Liver (tissue), 9 donors: ENCODE results near the gene INPP5A. TPM values are rescaled to one million over a fixed set of nuclear protein-coding genes. Genes with fewer than 3 reads are reported as not detected.

Source experiments
- DNase-seq: peaks from one replicate; pipeline ENCODE4 v3.0.0-alpha.2; 2017; ENCODE audit warnings: low spot score
- H3K27ac ChIP-seq, 2 donors: one replicate each; pipeline ENCODE4 v1.7.0; 2013; ENCODE audit warnings: inconsistent platforms in 2 of 2, low read length in 2 of 2, control low read depth in 1 of 2, low read depth in 1 of 2, mild to moderate bottlenecking in 1 of 2
- H3K27me3 ChIP-seq, 4 donors: one replicate each; pipeline versions ENCODE4 v1.6.1 to v1.7.0; 2013; ENCODE audit warnings: low read length in 3 of 4, inconsistent platforms in 1 of 4, mild to moderate bottlenecking in 1 of 4, moderate library complexity in 1 of 4; ENCODE audit not compliant: control insufficient read depth in 4 of 4, insufficient read depth in 4 of 4
- H3K36me3 ChIP-seq, 4 donors: one replicate each; pipeline versions ENCODE4 v1.6.1 to v1.7.0; 2013; ENCODE audit warnings: low read length in 3 of 4, mild to moderate bottlenecking in 3 of 4, low read depth in 1 of 4, moderate library complexity in 1 of 4; ENCODE audit not compliant: control insufficient read depth in 4 of 4, insufficient read depth in 3 of 4
- H3K4me1 ChIP-seq, 4 donors: one replicate each; pipeline versions ENCODE4 v1.6.1 to v1.7.0; 2013; ENCODE audit warnings: low read length in 3 of 4, mild to moderate bottlenecking in 3 of 4, moderate library complexity in 1 of 4; ENCODE audit not compliant: control insufficient read depth in 4 of 4, insufficient read depth in 4 of 4
- H3K4me3 ChIP-seq, 3 donors: one replicate each; pipeline versions ENCODE4 v1.6.1 to v1.7.0; 2013; ENCODE audit warnings: low read length in 3 of 3, control low read depth in 1 of 3, low read depth in 1 of 3, mild to moderate bottlenecking in 1 of 3
- H3K9ac ChIP-seq, 2 donors: one replicate each; pipeline ENCODE4 v1.7.0; 2013; ENCODE audit warnings: low read length in 2 of 2, mild to moderate bottlenecking in 2 of 2, moderate library complexity in 2 of 2, control low read depth in 1 of 2, low read depth in 1 of 2
- H3K9me3 ChIP-seq, 4 donors: one replicate each; pipeline versions ENCODE4 v1.6.1 to v1.7.0; 2013; ENCODE audit warnings: low read length in 3 of 4; ENCODE audit not compliant: control insufficient read depth in 4 of 4
- FOXA1 ChIP-seq: IDR thresholded peaks from 2 replicates; pipeline ENCODE4 v1.6.1; 2016; ENCODE audit warnings: antibody characterized with exemption
- FOXA2 ChIP-seq: IDR thresholded peaks from 2 replicates; pipeline ENCODE4 v1.6.1; 2016; ENCODE audit warnings: antibody characterized with exemption
- GABPA ChIP-seq, 2 donors: IDR thresholded peaks in 1 of 2; conservative IDR thresholded peaks in 1 of 2; 2 replicates each; pipeline ENCODE4 v1.6.1; 2016; ENCODE audit warnings: antibody characterized with exemption in 2 of 2, mild to moderate bottlenecking in 1 of 2, moderate library complexity in 1 of 2
- HNF4A ChIP-seq, 2 donors: conservative IDR thresholded peaks; 2 replicates each; pipeline ENCODE4 v1.6.1; 2016; ENCODE audit warnings: antibody characterized with exemption in 2 of 2, mild to moderate bottlenecking in 2 of 2
- HNF4G ChIP-seq: IDR thresholded peaks from 2 replicates; pipeline ENCODE4 v1.6.1; 2016; ENCODE audit warnings: antibody characterized with exemption
- JUND ChIP-seq, 2 donors: IDR thresholded peaks; 2 replicates each; pipeline ENCODE4 v1.6.1; 2016; ENCODE audit warnings: antibody characterized with exemption in 2 of 2
- MAX ChIP-seq: IDR thresholded peaks from 2 replicates; pipeline ENCODE4 v1.6.1; 2016; ENCODE audit warnings: antibody characterized with exemption
- NR2F2 ChIP-seq: IDR thresholded peaks from 2 replicates; pipeline ENCODE4 v1.6.1; 2016; ENCODE audit warnings: antibody characterized with exemption
- RAD21 ChIP-seq, 2 donors: IDR thresholded peaks; 2 replicates each; pipeline ENCODE4 v1.6.1; 2016; ENCODE audit warnings: antibody characterized with exemption in 2 of 2, mild to moderate bottlenecking in 2 of 2
- RXRA ChIP-seq, 2 donors: IDR thresholded peaks; 2 replicates each; pipeline ENCODE4 v1.6.1; 2017 to 2018; ENCODE audit warnings: antibody characterized with exemption in 2 of 2, mild to moderate bottlenecking in 1 of 2
- SP1 ChIP-seq: IDR thresholded peaks from 2 replicates; pipeline ENCODE4 v1.6.1; 2018; ENCODE audit warnings: antibody characterized with exemption, mild to moderate bottlenecking
- TAF1 ChIP-seq: conservative IDR thresholded peaks from 2 replicates; pipeline ENCODE4 v1.6.1; 2016; ENCODE audit warnings: antibody characterized with exemption, mild to moderate bottlenecking
- YY1 ChIP-seq: IDR thresholded peaks from 2 replicates; pipeline ENCODE4 v1.6.1; 2016; ENCODE audit warnings: antibody characterized with exemption, mild to moderate bottlenecking
- WGBS: extraction: QIAGEN DNeasy Blood & Tissue Kit; methylation state at CpG from one replicate; pipeline ENCODE4 v1.1.7; 2013; 5-methylcytosine and 5-hydroxymethylcytosine counted together
- polyA plus RNA-seq, 2 donors: library from polyadenylated mRNA; stranded (reverse) in 1 of 2; unstranded in 1 of 2; fragments of 200-250 nt in 1 of 2; fragments of >200 nt in 1 of 2; fragmentation: Nextera tagmentation in 1 of 2; extraction: Ambion mirVana in 1 of 2; gene quantifications; one replicate each; pipeline versions ENCODE4 v1.2.1 to v1.2.3, GENCODE V29; 2013 to 2015
- total RNA-seq, 2 donors: library from RNA; depleted of rRNA; stranded (reverse); fragments of >200 nt; gene quantifications; one replicate each; pipeline ENCODE4 v1.2.3, GENCODE V29; 2014
- TF ChIP-seq, protein P1 (sequence below): fragments of 150-350 bp; IDR thresholded peaks from 2 replicates; pipeline ENCODE4 v1.5.1; 2017; ENCODE audit warnings: improper control_type of control experiment, low read depth, low read length; ENCODE audit not compliant: missing input control
- TF ChIP-seq, protein P2 (sequence below): IDR thresholded peaks from 2 replicates; pipeline ENCODE4 v1.6.1; 2016; ENCODE audit warnings: antibody characterized with exemption
- TF ChIP-seq, protein P3 (sequence below): IDR thresholded peaks from 2 replicates; pipeline ENCODE4 v1.6.1; 2016; ENCODE audit warnings: antibody characterized with exemption, mild to moderate bottlenecking
- donor health status: healthy.
- donor health status: healthy.
- donor health status: healthy.
- donor health status: healthy.
- donor health status: healthy.

The INPP5A gene
- total and polyA plus RNA-seq, 4 donors, result 4.3 to 26.5 (median 10.9) TPM

- 82% methylated on average over 15 of the region's 15 CpGs for WGBS
- Histone ChIP-seq H3K36me3 (no peaks in the 10 kb centered on the region), H3K4me3 (no peak overlapping the region), H3K9ac (no peak overlapping the region), H3K4me1 (no peaks in the 10 kb centered on the region), H3K9me3 (no peaks in the 10 kb centered on the region), H3K27me3 (no peaks in the 10 kb centered on the region), H3K27ac (no peak overlapping the region)
- DNase-seq, result no peak
- no peak for TF ChIP-seq RAD21 (IDR thresholded peaks at IDR 0.05)
- TF ChIP-seq, protein P1, sequence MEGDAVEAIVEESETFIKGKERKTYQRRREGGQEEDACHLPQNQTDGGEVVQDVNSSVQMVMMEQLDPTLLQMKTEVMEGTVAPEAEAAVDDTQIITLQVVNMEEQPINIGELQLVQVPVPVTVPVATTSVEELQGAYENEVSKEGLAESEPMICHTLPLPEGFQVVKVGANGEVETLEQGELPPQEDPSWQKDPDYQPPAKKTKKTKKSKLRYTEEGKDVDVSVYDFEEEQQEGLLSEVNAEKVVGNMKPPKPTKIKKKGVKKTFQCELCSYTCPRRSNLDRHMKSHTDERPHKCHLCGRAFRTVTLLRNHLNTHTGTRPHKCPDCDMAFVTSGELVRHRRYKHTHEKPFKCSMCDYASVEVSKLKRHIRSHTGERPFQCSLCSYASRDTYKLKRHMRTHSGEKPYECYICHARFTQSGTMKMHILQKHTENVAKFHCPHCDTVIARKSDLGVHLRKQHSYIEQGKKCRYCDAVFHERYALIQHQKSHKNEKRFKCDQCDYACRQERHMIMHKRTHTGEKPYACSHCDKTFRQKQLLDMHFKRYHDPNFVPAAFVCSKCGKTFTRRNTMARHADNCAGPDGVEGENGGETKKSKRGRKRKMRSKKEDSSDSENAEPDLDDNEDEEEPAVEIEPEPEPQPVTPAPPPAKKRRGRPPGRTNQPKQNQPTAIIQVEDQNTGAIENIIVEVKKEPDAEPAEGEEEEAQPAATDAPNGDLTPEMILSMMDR, result no peak
- TF ChIP-seq YY1, result no peak
- no peak for TF ChIP-seq NR2F2
- TF ChIP-seq, protein P2, sequence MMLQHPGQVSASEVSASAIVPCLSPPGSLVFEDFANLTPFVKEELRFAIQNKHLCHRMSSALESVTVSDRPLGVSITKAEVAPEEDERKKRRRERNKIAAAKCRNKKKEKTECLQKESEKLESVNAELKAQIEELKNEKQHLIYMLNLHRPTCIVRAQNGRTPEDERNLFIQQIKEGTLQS, result no peak
- no peak for TF ChIP-seq FOXA2
- no peak for TF ChIP-seq SP1
- TF ChIP-seq TAF1, result no peak
- TF ChIP-seq GABPA (IDR thresholded peaks at IDR 0.05 in 1 of 2, conservative IDR thresholded peaks at IDR 0.05 in 1 of 2), result no peak
- no peak for TF ChIP-seq HNF4G
- no peak for TF ChIP-seq JUND (IDR thresholded peaks at IDR 0.05)
- TF ChIP-seq MAX, result no peak
Measured at GRCh38 chr10:132498562-132499366, 38.8 kb upstream of the INPP5A start.

DNA sequence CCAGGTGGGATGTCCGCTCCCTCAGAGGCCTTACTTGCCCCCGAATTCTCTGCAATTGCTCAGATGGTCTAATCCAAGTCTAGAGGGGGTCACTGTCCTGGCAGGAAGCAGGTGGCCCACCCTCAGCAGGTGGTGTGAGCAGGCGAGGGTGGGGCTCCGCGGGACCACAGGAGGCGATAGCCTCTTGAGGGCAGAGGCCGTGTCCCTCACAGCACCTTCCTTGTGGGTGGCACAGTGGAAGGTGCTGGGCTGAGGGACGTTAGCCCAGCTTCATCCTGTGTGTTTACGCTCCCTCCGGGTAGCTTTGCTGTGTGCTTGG is 38.3 kb upstream of the INPP5A start:
- H3K27me3 ChIP-seq, result no peaks in the 10 kb centered on the region
- no peak for TF ChIP-seq FOXA1
- TF ChIP-seq TAF1, result no peak
- TF ChIP-seq FOXA2, result no peak
- TF ChIP-seq RXRA (IDR thresholded peaks at IDR 0.05), result no peak
- TF ChIP-seq, protein P2, result no peak
- TF ChIP-seq, protein P1, result no peak
- no peak for TF ChIP-seq HNF4A (conservative IDR thresholded peaks at IDR 0.05)
- TF ChIP-seq, protein P3, sequence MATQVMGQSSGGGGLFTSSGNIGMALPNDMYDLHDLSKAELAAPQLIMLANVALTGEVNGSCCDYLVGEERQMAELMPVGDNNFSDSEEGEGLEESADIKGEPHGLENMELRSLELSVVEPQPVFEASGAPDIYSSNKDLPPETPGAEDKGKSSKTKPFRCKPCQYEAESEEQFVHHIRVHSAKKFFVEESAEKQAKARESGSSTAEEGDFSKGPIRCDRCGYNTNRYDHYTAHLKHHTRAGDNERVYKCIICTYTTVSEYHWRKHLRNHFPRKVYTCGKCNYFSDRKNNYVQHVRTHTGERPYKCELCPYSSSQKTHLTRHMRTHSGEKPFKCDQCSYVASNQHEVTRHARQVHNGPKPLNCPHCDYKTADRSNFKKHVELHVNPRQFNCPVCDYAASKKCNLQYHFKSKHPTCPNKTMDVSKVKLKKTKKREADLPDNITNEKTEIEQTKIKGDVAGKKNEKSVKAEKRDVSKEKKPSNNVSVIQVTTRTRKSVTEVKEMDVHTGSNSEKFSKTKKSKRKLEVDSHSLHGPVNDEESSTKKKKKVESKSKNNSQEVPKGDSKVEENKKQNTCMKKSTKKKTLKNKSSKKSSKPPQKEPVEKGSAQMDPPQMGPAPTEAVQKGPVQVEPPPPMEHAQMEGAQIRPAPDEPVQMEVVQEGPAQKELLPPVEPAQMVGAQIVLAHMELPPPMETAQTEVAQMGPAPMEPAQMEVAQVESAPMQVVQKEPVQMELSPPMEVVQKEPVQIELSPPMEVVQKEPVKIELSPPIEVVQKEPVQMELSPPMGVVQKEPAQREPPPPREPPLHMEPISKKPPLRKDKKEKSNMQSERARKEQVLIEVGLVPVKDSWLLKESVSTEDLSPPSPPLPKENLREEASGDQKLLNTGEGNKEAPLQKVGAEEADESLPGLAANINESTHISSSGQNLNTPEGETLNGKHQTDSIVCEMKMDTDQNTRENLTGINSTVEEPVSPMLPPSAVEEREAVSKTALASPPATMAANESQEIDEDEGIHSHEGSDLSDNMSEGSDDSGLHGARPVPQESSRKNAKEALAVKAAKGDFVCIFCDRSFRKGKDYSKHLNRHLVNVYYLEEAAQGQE, result no peak
- no peak for TF ChIP-seq RAD21 (IDR thresholded peaks at IDR 0.05)
- H3K36me3 ChIP-seq, result no peaks in the 10 kb centered on the region
- no peak overlapping the region for H3K9ac ChIP-seq
- no peak overlapping the region for H3K27ac ChIP-seq
- 87% methylated on average over 10 of the region's 10 CpGs for WGBS
- no peak overlapping the region for H3K4me3 ChIP-seq
- H3K9me3 ChIP-seq, result no peaks in the 10 kb centered on the region
- DNase-seq, result no peak
- H3K4me1 ChIP-seq, result no peaks in the 10 kb centered on the region
